Measurements from ENCODE around the gene SFRP2. TPM values are rescaled to one million over a fixed set of nuclear protein-coding genes. Genes with fewer than 3 reads are reported as not detected.

SFRP2 gene
- total and polyA plus RNA-seq, 2 donors (not counting 1 experiment from before 2014, with no cell fraction given) = under 0.01 TPM; not detected in 1

DNA sequence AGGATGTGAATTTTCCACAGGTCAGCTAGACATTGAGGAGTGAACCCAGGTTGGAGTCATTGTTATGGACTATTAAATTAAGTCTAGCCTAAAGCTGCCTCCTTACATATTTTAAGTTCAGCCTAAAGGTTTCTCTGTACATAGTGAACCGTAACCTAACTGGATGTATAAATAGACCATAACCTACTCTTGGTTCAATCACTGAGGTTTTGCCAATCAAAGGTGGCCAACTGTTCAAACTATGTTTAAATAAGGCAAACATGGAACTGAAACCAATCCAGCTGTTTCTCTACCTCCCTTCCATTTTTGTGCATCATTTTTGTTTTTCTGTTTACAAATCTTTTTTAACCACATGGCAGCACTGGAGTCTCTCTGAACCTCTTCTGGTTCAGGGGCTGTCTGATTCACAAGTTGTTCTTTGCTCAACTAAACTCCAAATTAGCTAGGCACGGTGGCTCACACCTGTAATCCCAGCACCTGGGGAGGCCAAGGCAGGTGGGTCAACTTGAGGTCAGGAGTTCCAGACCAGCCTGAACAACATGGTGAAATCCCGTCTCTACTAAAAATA lies 43.9 kb upstream of the SFRP2 start:
- Histone ChIP-seq H3K79me2 (ENCODE audit: control insufficient read depth, insufficient read depth, low read length) (no peaks in the 10 kb centered on the region), H3K9ac (ENCODE audit: insufficient read depth, low read length) (no peak overlapping the region), H3K4me2 (ENCODE audit: extremely low read depth, insufficient read depth, low read length) (no peak overlapping the region), H3K4me3 (replicated peaks in 1 of 4; ENCODE audit: control extremely low read depth in 1 of 4, insufficient read depth in 1 of 4, low read depth in 3 of 4, low read length in 4 of 4) (no peak overlapping the region), H4K20me1 (ENCODE audit: control insufficient read depth, extremely low read depth, insufficient read depth, low read length) (no peaks in the 10 kb centered on the region), H3K27ac (ENCODE audit: insufficient read depth, low read length) (no peak overlapping the region), H2AFZ (ENCODE audit: low read length) (no peak overlapping the region), H3K9me3 (ENCODE audit: control insufficient read depth, insufficient read depth, low read depth, low read length) (no peaks in the 10 kb centered on the region), H3K27me3 (ENCODE audit: control insufficient read depth, insufficient read depth, low read length) (no peaks in the 10 kb centered on the region), H3K36me3 (ENCODE audit: control insufficient read depth, insufficient read depth, low read length) (no peaks in the 10 kb centered on the region), H3K4me1 (ENCODE audit: control insufficient read depth, extremely low read depth, insufficient read depth, low read length) (no peaks in the 10 kb centered on the region)
- no peak for TF ChIP-seq EZH2 (IDR thresholded peaks at IDR 0.05; ENCODE audit: low read length, missing control alignments)
- TF ChIP-seq, protein P1, sequence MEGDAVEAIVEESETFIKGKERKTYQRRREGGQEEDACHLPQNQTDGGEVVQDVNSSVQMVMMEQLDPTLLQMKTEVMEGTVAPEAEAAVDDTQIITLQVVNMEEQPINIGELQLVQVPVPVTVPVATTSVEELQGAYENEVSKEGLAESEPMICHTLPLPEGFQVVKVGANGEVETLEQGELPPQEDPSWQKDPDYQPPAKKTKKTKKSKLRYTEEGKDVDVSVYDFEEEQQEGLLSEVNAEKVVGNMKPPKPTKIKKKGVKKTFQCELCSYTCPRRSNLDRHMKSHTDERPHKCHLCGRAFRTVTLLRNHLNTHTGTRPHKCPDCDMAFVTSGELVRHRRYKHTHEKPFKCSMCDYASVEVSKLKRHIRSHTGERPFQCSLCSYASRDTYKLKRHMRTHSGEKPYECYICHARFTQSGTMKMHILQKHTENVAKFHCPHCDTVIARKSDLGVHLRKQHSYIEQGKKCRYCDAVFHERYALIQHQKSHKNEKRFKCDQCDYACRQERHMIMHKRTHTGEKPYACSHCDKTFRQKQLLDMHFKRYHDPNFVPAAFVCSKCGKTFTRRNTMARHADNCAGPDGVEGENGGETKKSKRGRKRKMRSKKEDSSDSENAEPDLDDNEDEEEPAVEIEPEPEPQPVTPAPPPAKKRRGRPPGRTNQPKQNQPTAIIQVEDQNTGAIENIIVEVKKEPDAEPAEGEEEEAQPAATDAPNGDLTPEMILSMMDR (conservative IDR thresholded peaks at IDR 0.05 in 1 of 2, IDR thresholded peaks at IDR 0.05 in 1 of 2; ENCODE audit: low read depth in 1 of 2, low read length in 2 of 2) = no peak
- no peak for DNase-seq (ENCODE audit: low read depth in 2 of 2)

DNA sequence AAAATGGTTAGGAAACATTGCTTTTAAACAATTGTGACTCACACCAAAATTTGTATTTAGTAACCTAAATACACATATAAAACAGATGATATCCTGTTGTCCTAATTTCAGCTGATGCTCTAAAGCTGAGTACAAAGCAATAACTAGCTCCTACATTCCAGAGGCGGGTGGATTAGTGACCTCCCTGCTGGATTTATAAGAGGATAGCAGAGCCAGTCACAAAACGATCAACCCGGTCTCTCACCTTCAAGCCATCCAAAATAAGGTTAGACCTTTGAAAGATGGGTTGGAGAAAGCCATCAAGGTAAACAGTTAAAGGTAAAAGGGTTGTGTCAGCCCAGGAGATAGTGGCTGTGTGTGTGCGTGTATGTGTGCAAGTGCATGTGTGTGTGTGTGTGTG lies 43.2 kb upstream of the SFRP2 start:
- H3K27me3 ChIP-seq (ENCODE audit: control insufficient read depth, insufficient read depth, low read length) = no peaks in the 10 kb centered on the region
- H3K79me2 ChIP-seq (ENCODE audit: control insufficient read depth, insufficient read depth, low read length) = no peaks in the 10 kb centered on the region
- no peaks in the 10 kb centered on the region for H3K4me1 ChIP-seq (ENCODE audit: control insufficient read depth, extremely low read depth, insufficient read depth, low read length)
- H4K20me1 ChIP-seq (ENCODE audit: control insufficient read depth, extremely low read depth, insufficient read depth, low read length) = no peaks in the 10 kb centered on the region
- H3K4me2 ChIP-seq (ENCODE audit: extremely low read depth, insufficient read depth, low read length) = no peak overlapping the region
- H3K9me3 ChIP-seq (ENCODE audit: control insufficient read depth, insufficient read depth, low read depth, low read length) = no peaks in the 10 kb centered on the region
- no peak for DNase-seq (ENCODE audit: low read depth in 2 of 2)
- no peaks in the 10 kb centered on the region for H3K36me3 ChIP-seq (ENCODE audit: control insufficient read depth, insufficient read depth, low read length)
- no peak overlapping the region for H3K27ac ChIP-seq (ENCODE audit: insufficient read depth, low read length)
- TF ChIP-seq, protein P1 (conservative IDR thresholded peaks at IDR 0.05 in 1 of 2, IDR thresholded peaks at IDR 0.05 in 1 of 2; ENCODE audit: low read depth in 1 of 2, low read length in 2 of 2) = no peak
- no peak for TF ChIP-seq EZH2 (IDR thresholded peaks at IDR 0.05; ENCODE audit: low read length, missing control alignments)
- H3K4me3 ChIP-seq (replicated peaks in 1 of 4; ENCODE audit: control extremely low read depth in 1 of 4, insufficient read depth in 1 of 4, low read depth in 3 of 4, low read length in 4 of 4) = no peak overlapping the region
- no peak overlapping the region for H2AFZ ChIP-seq (ENCODE audit: low read length)
- H3K9ac ChIP-seq (ENCODE audit: insufficient read depth, low read length) = no peak overlapping the region

DNA sequence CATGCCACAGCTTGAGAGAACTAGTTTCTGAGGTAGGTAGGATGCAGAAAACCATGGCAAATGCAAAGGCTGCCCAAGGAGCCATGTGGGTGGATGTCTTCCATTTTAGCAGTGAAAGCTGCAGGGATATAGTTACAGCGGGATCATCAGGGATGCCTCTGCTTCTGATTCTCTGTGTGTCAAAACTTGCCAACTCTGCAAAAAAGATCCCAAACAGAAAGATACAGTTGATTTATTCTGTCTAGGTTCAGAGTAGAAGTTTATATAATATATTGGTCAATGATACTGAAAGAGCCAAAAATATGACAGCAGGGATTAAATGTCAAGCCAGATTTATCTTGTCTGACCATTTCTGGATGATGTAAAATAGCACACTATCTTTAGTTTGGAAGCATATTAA lies 42.4 kb upstream of the SFRP2 start:
- Histone ChIP-seq H3K27ac (ENCODE audit: insufficient read depth, low read length) (no peak overlapping the region), H3K9ac (ENCODE audit: insufficient read depth, low read length) (no peak overlapping the region), H3K36me3 (ENCODE audit: control insufficient read depth, insufficient read depth, low read length) (no peaks in the 10 kb centered on the region), H3K4me3 (replicated peaks in 1 of 4; ENCODE audit: control extremely low read depth in 1 of 4, insufficient read depth in 1 of 4, low read depth in 3 of 4, low read length in 4 of 4) (no peak overlapping the region), H3K27me3 (ENCODE audit: control insufficient read depth, insufficient read depth, low read length) (no peaks in the 10 kb centered on the region), H4K20me1 (ENCODE audit: control insufficient read depth, extremely low read depth, insufficient read depth, low read length) (no peaks in the 10 kb centered on the region), H3K9me3 (ENCODE audit: control insufficient read depth, insufficient read depth, low read depth, low read length) (no peaks in the 10 kb centered on the region), H3K4me2 (ENCODE audit: extremely low read depth, insufficient read depth, low read length) (no peak overlapping the region), H3K4me1 (ENCODE audit: control insufficient read depth, extremely low read depth, insufficient read depth, low read length) (no peaks in the 10 kb centered on the region), H3K79me2 (ENCODE audit: control insufficient read depth, insufficient read depth, low read length) (no peaks in the 10 kb centered on the region), H2AFZ (ENCODE audit: low read length) (no peak overlapping the region)
- TF ChIP-seq, protein P1 (conservative IDR thresholded peaks at IDR 0.05 in 1 of 2, IDR thresholded peaks at IDR 0.05 in 1 of 2; ENCODE audit: low read depth in 1 of 2, low read length in 2 of 2) = no peak
- TF ChIP-seq EZH2 (IDR thresholded peaks at IDR 0.05; ENCODE audit: low read length, missing control alignments) = no peak
- DNase-seq (ENCODE audit: low read depth in 2 of 2) = no peak
